HG03280 (cell line): Measurements from ENCODE around the gene ZBTB12.
A peak's percentile ranks its signal among the peaks of the same experiment; 100 is the strongest.
"Not testable (repeated sequence)": the region's sequence is repeated elsewhere in the genome, so short reads cannot be mapped to it uniquely, and the experiment has no call there.

Experiments
- ATAC-seq: cut with Tn5 transposase; IDR thresholded peaks from one replicate; pipeline ENCODE4 v1.9.1; 2021; ENCODE audit warnings: mild to moderate bottlenecking, moderate library complexity; ENCODE audit not compliant: unreplicated experiment

The ZBTB12 gene

GRCh38 chr6:31877125-31877650, 24.7 kb downstream of the ZBTB12 start:
- no peak for ATAC-seq

- ATAC-seq: no peak
These were observed 25.5 kb downstream of the ZBTB12 start for GRCh38 chr6:31876357-31876756.

- ATAC-seq: no peak
These were observed 26.0 kb downstream of the ZBTB12 start for GRCh38 chr6:31875877-31876276.

DNA sequence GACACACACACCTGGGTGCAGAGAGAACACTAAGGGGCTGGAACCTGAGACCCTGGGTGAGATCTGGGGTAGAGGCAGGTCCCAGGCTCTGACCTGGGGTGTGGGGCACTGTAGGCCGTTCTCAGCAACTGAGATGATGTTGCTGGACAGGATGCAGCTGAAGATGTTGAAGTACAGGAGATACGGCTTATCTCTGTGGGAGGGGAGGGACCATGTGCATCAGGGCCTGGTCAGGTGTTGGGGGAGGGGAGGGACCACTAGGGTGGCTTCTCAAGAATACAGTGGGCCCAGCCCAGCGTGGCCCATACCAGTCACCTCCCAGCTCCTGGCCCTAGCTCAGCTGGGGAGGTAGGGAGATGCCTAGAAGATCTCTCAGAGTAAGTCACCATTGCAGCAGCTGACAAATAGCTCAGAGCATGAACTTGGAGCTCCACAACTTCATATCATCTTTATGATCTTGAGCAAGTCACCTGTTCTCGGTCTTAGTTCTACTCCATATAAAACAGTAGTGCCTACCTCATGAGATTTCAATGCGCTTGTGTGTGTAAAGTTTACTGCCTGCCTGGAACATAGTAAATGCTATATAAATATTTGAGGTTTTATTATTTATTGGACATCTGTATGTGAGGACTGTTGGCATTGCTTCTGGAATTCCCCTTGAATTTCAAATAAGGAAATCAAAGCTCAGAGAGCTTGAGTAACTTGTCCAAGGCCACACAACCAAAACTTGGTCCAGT, 26.9 kb downstream of the ZBTB12 start:
- no peak for ATAC-seq

DNA sequence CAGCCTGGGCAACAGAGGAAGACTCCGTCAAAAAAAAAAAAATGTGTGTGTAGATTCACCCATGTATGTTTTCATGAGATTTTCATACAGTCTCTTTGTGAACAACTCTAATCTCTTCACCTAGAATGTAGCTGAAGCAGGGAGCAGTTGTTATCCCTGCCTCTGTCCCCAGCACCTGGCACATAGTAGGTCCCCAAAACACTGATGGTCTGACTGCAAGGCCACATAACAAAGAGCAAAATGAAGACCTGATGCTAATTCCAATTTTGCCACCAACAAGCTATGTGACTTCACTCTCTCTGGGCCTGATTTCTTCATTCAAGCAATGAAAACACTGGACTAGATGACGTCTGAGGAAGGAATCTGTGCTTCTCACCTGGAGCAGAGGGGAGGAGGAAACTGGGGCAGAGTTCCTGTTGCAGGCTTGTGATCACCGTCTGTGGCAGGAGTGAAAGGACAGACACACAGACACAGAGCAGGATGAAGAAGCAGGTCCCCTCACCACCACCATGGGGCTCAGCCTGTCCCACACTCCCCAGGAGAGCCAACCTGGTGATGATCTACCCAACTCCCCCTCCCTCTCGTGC, 27.7 kb downstream of the ZBTB12 start:
- ATAC-seq: no peak

GRCh38 chr6:31871046-31871659, 30.7 kb downstream of the ZBTB12 start:
- ATAC-seq: no peak

GRCh38 chr6:31870385-31870921, 31.4 kb downstream of the ZBTB12 start:
- ATAC-seq: no peak

GRCh38 chr6:31869343-31869742, 32.5 kb downstream of the ZBTB12 start:
- no peak for ATAC-seq

DNA sequence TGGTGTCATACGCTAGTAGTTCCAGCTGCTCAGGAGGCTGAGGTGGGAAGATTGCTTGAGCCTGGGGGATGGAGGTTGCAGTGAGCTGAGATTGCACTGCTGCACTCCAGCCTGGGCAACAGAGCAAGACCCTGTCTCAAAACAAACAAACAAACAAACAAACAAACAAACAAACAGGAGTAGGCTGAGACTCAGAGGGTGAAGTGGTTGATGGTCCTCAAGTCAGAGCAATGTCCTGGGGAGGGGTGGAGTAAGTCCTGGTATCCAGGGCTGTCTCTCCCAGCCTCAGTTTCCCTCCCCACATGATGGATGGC, 33.3 kb downstream of the ZBTB12 start:
- ATAC-seq: not testable (repeated sequence)

DNA sequence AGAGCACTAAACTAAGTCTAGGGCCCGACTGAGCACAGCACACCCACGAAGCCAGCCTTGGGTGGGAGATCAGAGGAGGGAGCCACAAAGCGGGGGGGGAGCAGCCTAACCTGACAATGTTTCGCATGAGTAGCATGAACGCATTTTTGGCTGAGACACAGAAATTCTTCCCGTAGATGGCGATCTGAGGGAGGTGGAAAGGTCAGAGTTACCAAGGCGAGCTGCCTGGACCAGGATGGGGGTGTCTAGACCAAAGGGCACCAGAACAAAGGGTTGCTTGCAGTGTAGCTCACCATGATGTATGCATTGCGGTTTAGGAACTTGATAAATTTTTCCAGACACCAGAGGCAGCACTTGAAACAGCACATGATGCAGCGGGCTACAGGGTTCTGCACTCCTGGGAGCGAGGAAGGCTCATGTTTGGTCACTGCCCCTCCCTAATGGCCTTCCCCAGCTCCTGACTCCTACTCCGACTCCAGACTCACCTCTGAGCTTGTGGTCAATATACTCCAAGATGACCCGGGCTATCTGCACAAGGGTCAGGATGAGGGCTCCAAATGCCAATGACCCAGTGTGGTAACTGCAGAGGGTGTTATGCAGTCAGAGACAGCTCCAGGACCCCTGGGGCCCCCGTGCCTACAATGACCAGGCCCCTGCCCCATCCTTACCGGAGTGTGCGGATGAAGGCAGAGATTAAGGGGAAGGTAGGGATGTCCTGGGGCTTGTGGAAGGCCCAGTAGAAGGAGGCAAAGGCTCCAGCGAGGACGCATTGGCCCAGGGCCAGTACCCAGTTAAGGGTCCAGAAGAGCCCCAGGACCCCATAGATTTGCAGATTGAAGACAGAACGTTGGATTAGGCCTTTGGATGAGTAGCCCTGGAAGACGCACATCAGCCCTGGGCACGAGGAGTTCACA, 36.4 kb downstream of the ZBTB12 start:
- ATAC-seq: no peak

GRCh38 chr6:31864818-31865204, 37.1 kb downstream of the ZBTB12 start:
- ATAC-seq: no peak

- ATAC-seq: not testable (repeated sequence)
These were observed 37.7 kb downstream of the ZBTB12 start for GRCh38 chr6:31864123-31864562.

GRCh38 chr6:31862344-31863235, 39.3 kb downstream of the ZBTB12 start, which contains the start of gene NEU1:
Gene NEU1, minus strand, starts transcription at chr6:31862821. Its CDS starts 45 bp downstream, at chr6:31862776.
- ATAC-seq: peak; percentile 95

GRCh38 chr6:31861919-31862343, 40.0 kb downstream of the ZBTB12 start:
- ATAC-seq: no peak

DNA sequence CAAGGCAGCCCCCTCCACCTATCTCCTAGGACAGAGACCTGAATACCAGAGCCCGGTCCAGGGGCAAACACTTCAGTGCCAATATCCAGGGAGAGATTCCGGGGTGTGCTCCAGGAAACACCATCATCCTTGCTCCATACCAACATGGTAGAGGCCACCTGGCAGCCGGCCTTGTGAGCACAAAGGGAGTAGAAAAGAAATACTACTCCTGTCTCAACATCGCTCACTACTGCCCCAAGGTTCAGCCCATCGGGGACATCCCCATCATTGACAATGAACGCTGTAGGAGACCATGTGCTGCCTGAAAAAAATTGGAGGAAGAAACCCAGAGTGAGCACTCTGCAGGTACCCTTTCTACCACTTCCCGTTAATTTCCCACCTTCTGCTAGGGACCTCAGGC, 40.7 kb downstream of the ZBTB12 start:
- ATAC-seq: no peak

DNA sequence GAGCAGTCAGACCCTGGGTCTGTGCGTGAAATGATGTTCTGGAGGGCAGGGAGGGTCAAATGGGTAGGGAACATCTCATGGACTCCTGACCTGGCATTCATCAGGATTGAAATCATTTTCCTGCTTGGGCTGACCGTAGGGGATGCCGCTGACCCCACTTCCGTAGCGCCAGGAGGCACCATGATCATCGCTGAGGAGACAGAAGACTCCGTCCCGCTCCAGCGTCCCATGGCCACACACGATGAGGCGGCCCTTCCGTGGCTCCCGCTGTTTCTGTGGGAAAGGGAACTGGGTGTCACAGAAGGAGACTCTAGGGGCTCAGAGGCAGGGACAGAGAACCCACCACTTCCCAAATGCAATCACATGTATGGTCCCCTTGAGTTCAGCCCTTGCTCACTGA, 41.5 kb downstream of the ZBTB12 start:
- no peak for ATAC-seq

DNA sequence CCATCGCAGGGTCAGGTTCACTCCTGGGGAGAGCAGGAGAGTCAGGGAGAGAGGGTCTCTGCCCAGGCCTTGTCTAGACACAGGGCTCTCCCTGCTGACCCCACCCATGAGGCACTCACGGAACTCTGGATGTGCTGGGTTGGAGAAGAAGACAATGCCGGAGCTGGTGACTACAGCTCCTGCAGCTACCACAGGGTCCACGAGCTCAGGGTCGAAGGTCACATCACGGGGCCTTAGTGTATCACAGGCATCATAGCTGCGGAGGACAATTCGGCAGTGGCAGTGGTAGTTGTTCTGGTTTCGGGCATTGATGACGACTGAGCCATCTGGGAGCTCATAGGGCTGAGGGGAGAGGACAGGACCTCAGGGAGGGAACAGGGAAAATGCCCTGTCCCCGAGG, 42.0 kb downstream of the ZBTB12 start:
- no peak for ATAC-seq

DNA sequence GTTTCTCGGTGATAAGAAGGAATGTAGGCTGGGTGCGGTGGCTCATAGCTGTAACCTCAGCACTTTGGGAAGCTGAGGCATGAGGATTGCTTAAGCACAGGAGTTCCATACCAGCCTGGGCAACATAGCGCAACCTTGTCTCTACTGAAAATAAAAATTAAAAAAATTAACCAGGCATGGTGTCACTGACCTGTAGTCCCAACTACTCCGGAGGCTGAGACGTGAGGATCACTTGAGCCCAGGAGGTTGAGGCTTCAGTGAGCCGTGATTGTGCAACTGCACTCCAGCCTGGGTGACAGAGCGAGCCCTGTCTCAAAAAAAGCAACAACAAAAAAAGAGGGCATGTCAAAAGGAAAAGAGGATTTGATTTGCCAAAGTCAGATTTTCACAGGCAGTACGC, 43.2 kb downstream of the ZBTB12 start:
- no peak for ATAC-seq

DNA sequence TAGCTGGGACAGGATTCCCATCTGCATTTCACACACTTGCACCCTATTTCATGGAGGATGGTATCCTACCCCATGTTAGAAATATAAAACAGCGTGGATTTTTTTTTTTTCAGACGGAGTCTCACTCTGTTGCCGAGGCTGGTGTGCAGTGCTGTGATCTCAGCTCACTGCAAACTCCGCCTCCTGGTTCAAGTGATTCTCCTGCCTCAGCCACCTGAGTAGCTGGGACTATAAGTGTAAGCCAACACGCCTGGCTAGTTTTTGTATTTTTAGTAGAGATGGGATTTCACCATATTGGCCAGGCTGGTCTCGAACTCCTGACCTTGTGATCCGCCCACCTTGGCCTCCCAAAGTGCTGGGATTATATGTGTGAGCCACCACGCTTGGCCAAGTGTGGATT, 44.1 kb downstream of the ZBTB12 start:
- not testable (repeated sequence) for ATAC-seq
